Esophagus squamous epithelium (tissue), 5 donors: ENCODE measurements around the gene QKI. TPM values are rescaled to one million over a fixed set of nuclear protein-coding genes. Genes with fewer than 3 reads are reported as not detected.

Experiments used
- DNase-seq: peaks from one replicate; lab custom pipeline; 2025; lab: John Stamatoyannopoulos, UW
- H3K27ac ChIP-seq, 4 donors: fragments of 200-600 bp; sonication (generic); one replicate each; pipeline ENCODE4 v1.5.1; 2016 to 2019; ENCODE audit warnings: mild to moderate bottlenecking in 1 of 4
- H3K27me3 ChIP-seq, 4 donors: fragments of 200-600 bp; sonication (generic); 1 replicate in 3 of 4; 2 replicates in 1 of 4; pipeline versions ENCODE4 v1.5.1 to v1.6.0; 2017 to 2021; ENCODE audit warnings: antibody characterized with exemption in 1 of 4
- H3K36me3 ChIP-seq, 3 donors: fragments of 200-600 bp; sonication (generic); one replicate each; pipeline ENCODE4 v1.5.1; 2016 to 2019
- H3K4me1 ChIP-seq, 3 donors: fragments of 200-600 bp; sonication (generic); one replicate each; pipeline ENCODE4 v1.5.1; 2017 to 2019
- H3K4me3 ChIP-seq, 4 donors: fragments of 200-600 bp; sonication (generic); 1 replicate in 3 of 4; 2 replicates in 1 of 4; pipeline ENCODE4 v1.5.1; 2016 to 2019; ENCODE audit warnings: mild to moderate bottlenecking in 2 of 4, moderate library complexity in 1 of 4
- H3K9me3 ChIP-seq, 3 donors: fragments of 200-600 bp; sonication (generic); one replicate each; pipeline ENCODE4 v1.5.1; 2016 to 2019
- CTCF ChIP-seq, 6 experiments: fragments of 450-650 bp in 4 of 6; fragments of 200-600 bp in 2 of 6; sonication (generic) in 2 of 6; IDR thresholded peaks; one replicate each; pipeline ENCODE4 v1.5.1; 2016 to 2019; ENCODE audit warnings: antibody characterized with exemption in 6 of 6, mild to moderate bottlenecking in 4 of 6, moderate library complexity in 4 of 6
- POLR2A ChIP-seq, 4 donors: fragments of 450-650 bp; IDR thresholded peaks; one replicate each; pipeline ENCODE4 v1.6.1; 2017; ENCODE audit warnings: antibody characterized with exemption in 4 of 4, mild to moderate bottlenecking in 4 of 4, moderate library complexity in 3 of 4
- WGBS, 2 donors: methylation state at CpG; one replicate each; pipeline ENCODE4 v1.1.5; 2018; 5-methylcytosine and 5-hydroxymethylcytosine counted together
- intact Hi-C: fragments of 100-400 bp; cut with DNase I; formaldehyde crosslinking; loops from one replicate; pipeline ENCODE4 v1.15.0; 2022
- total RNA-seq, 4 donors: library from RNA; depleted of rRNA; stranded (reverse); fragments of >200 nt; gene quantifications; one replicate each; pipeline ENCODE4 v1.1.0, GENCODE V29; 2016
- donor health status: DM: yes; HTN: yes; CAD: no.

The QKI gene
- total RNA-seq, 4 donors from 2014 or later, result 46.2 to 149 (median 65.4) TPM

GRCh38 chr6:163460307-163460782 lies 45.8 kb downstream of the QKI start:
- H3K27ac ChIP-seq, result peak overlapping the region; percentile 51 to 71 (median 54)
- no peak for TF ChIP-seq CTCF (IDR thresholded peaks at IDR 0.05)
- TF ChIP-seq POLR2A (IDR thresholded peaks at IDR 0.05), result no peak
- H3K27me3 ChIP-seq, result no peaks in the 10 kb centered on the region
- no peaks in the 10 kb centered on the region for H3K9me3 ChIP-seq
- peaks cover 0 to 10% (median 0%) of the 10 kb centered on the region in 3 donors for H3K36me3 ChIP-seq
- WGBS, 2 donors, result 6 to 11% methylated on average over 5 of the region's 5 CpGs
- peak overlapping the region; percentile 19 to 63 (median 34) for H3K4me3 ChIP-seq
- no peak for DNase-seq
- peaks cover 5 to 54% (median 38%) of the 10 kb centered on the region in 3 donors for H3K4me1 ChIP-seq
- intact Hi-C loops, result no loop called here

- intact Hi-C loops, result no loop called here
- H3K27me3 ChIP-seq, result no peaks in the 10 kb centered on the region
- no peak overlapping the region for H3K4me3 ChIP-seq
- no peak overlapping the region for H3K27ac ChIP-seq
- TF ChIP-seq POLR2A (IDR thresholded peaks at IDR 0.05), result no peak
- no peak for TF ChIP-seq CTCF (IDR thresholded peaks at IDR 0.05)
- H3K4me1 ChIP-seq, result peaks cover 5 to 51% (median 38%) of the 10 kb centered on the region in 3 donors
- no peaks in the 10 kb centered on the region for H3K9me3 ChIP-seq
- WGBS, 2 donors, result 77 to 92% methylated on average over 3 of the region's 3 CpGs
- no peak for DNase-seq
- peaks cover 0 to 10% (median 0%) of the 10 kb centered on the region in 3 donors for H3K36me3 ChIP-seq
Observed at GRCh38 chr6:163461696-163462095, 47.2 kb downstream of the QKI start.

DNA sequence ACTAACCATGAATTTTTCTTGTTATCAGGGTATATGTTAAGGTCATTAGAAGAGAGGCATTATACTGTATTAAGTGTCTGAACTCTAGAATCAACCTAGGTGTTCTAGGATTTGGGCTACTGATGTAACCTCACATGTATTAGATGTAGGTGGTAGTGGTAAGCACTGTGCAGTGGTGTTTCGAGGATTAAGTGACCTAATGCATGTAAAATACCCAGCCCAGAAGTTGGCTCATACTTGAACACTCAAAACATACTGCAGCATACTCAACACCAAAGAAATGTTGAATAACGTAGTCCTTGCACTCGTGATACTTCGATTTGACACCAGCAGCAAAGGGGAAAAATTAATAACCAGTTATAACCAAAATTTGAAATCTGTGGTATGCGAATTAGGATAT lies 48.7 kb downstream of the QKI start:
- WGBS, 2 donors, result 84 to 86% methylated on average over 5 of the region's 5 CpGs
- DNase-seq, result no peak
- H3K4me3 ChIP-seq, result no peak overlapping the region
- no peaks in the 10 kb centered on the region for H3K9me3 ChIP-seq
- peaks cover 0 to 44% (median 28%) of the 10 kb centered on the region in 3 donors for H3K4me1 ChIP-seq
- H3K27ac ChIP-seq, result no peak overlapping the region
- no peaks in the 10 kb centered on the region for H3K36me3 ChIP-seq
- TF ChIP-seq CTCF (IDR thresholded peaks at IDR 0.05), result no peak
- no peak for TF ChIP-seq POLR2A (IDR thresholded peaks at IDR 0.05)
- H3K27me3 ChIP-seq, result no peaks in the 10 kb centered on the region
- intact Hi-C loops, result no loop called here

DNA sequence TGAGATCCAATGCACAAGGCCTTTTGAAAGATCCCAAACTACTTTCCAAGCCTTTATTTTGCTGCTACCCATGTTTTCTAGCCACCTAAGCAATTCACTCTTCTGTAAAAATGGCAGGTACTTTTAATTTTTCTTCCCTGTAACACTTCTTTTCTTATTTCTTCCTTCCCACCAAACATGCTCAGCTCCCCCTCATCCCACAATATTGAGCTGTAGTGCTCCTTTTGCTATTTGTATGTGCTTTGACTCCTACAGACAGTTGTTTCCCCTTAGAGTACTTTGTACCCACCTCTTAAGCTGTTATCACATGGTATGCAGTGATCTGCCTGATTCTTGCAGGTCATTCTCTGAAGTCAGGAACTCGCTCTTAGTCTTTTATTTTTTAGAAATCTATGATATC lies 49.3 kb downstream of the QKI start:
- no peaks in the 10 kb centered on the region for H3K9me3 ChIP-seq
- no peak for DNase-seq
- H3K4me3 ChIP-seq, result no peak overlapping the region
- no peaks in the 10 kb centered on the region for H3K27me3 ChIP-seq
- H3K36me3 ChIP-seq, result no peaks in the 10 kb centered on the region
- WGBS, 2 donors, result 100% methylated on average over 1 of the region's 1 CpG
- no peak overlapping the region for H3K27ac ChIP-seq
- intact Hi-C loops, result no loop called here
- H3K4me1 ChIP-seq, result peaks cover 0 to 37% (median 24%) of the 10 kb centered on the region in 3 donors
- TF ChIP-seq CTCF (IDR thresholded peaks at IDR 0.05) (no peak), POLR2A (IDR thresholded peaks at IDR 0.05) (no peak)

DNA sequence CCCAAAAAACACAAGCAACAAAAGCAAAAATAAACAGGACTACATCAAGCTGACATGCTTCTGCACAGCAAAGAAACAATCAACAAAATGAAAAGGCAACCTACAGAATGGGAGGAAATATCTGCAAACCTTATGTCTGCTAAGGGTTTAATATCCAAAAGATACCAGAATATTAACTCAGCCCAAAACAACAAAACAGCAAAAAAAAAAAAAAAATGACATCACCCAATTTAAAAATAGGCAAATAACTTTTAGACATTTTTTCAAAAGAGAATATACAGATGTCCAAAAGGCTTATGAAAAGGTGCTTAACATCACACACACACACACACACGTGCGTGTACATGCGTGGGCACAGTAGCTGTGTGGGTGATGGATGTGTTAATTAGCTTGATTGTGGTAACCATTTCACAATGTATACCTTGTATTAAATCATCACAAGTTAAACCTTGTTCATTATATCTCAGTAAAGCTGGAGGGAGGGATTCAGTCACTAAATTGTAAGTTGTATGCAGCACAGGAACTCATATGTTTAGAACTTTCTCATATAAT lies 52.4 kb downstream of the QKI start:
- TF ChIP-seq CTCF (IDR thresholded peaks at IDR 0.05), result no peak
- DNase-seq, result no peak
- Histone ChIP-seq H3K4me1 (peaks cover 0 to 8% (median 3%) of the 10 kb centered on the region in 3 donors), H3K36me3 (peaks cover 0 to 24% (median 0%) of the 10 kb centered on the region in 3 donors), H3K9me3 (peaks cover 0 to 17% (median 8%) of the 10 kb centered on the region in 3 donors), H3K27ac (no peak overlapping the region), H3K27me3 (no peaks in the 10 kb centered on the region), H3K4me3 (no peak overlapping the region)
- intact Hi-C loops, result no loop called here
- WGBS, 2 donors, result 66 to 67% methylated on average over 3 of the region's 3 CpGs
